ENCODE data around the gene FBXO47.
A peak's percentile ranks its signal among the peaks of the same experiment; 100 is the strongest.
"Not testable (repeated sequence)": the region's sequence is repeated elsewhere in the genome, so short reads cannot be mapped to it uniquely, and the experiment has no call there.

The FBXO47 gene

DNA sequence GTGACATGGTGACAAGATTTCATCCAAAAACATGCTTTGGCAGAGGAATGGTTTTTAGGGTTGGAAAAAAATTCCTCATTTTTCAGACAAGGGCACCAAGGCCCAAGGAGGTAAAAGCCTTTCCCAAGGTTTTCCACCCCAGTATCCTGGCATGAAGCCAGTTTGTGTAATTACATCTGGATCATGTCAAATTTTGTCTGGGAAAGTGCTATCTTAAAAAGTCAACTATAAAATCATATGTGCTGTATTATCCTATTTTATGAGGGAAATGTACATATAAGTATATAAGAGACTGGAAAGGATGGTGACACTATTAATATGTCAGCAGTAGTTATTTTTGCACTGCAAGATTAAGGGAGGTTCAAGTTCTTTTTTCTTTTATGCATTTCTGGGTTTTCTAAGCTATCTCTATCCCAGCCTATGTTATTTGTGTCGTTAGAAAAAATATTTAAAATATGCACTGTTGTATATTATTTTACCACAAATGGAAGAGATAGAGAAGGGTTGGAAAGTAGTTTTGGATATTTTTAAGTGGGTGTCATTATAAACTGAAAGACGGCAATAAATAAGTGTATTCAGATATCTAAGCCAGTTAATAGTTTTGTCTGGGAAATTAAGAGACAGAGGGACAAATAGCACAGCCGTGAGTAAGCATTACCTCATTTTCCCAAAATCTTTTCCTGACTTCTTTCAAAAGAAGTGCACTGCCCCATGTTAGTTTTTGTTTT is 13.5 kb upstream of the FBXO47 start:
- DNase-seq, result peak; percentile 53

DNA sequence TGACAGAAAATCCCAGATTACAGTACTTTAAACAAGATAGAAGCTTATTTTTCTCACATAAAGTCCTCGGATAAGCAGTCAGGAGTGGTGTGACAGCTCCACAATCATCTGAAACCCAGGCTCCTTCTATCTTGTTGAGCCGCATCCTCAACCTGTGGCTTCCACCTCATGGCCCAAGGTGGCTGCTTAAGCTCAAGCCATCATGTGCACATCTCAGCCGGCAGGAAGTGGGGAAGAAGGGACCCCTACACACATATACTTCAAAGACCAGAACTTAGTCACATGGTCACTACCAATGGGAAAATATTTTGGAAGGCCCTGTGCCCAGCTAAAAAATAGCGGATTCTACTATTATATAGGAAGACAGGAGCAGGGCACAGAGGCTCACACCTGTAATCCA is 11.0 kb upstream of the FBXO47 start:
- no peak for DNase-seq

DNA sequence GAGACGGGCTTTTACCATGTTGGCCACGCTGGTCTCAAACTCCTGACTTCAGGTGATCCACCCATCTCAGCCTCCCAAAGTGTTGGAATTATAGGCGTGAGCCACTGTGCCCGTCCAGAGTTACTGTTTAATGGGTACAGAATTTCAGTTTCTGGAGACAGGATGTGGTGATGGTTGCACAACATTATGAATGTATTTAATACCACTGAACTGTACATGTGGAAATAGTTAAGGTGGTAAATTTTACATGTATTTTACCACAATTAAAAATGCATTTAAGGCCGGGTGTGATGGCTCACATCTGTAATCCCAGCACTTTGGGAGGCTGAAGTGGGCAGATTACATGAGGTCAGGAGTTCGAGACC is 9.0 kb upstream of the FBXO47 start:
- DNase-seq, result not testable (repeated sequence)

DNA sequence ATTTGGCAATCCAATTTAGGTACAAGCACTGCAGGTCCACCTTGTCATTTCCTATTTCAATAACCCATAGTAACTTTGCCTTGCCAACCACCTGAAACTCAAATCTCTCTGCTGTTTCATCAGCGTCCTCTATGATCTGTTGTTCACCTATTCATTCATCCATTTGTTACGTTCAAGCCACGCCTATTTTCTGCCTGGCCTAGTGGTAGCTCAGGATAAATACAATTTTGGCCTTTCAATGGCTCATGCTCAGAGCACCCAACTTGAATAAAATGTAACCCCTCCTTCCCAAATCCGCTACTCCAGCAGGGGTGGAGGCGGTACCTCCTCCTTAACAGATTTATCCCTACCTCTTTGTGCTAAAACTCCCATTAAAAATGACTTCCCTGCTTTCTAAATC is 3.6 kb upstream of the FBXO47 start:
- no peak for DNase-seq

DNA sequence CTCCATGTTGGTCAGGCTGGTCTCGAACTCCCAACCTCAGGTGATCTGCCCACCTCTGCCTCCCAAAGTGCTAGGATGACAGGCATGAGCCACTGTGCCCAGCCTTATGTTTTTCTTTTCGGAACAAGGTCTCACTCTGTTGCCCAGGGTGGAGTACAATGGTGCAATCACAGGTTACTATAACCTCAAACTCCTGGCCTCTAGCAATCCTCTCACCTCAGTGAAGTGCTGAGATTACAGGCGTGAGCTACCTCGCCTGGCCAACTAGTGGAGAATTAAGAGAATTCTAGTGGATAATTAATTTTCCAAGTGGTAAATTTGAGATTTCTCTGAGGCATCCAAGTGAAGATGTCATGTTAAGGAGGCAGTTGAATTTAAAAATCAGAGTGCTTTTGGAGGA is 2.9 kb upstream of the FBXO47 start:
- no peak for DNase-seq

DNA sequence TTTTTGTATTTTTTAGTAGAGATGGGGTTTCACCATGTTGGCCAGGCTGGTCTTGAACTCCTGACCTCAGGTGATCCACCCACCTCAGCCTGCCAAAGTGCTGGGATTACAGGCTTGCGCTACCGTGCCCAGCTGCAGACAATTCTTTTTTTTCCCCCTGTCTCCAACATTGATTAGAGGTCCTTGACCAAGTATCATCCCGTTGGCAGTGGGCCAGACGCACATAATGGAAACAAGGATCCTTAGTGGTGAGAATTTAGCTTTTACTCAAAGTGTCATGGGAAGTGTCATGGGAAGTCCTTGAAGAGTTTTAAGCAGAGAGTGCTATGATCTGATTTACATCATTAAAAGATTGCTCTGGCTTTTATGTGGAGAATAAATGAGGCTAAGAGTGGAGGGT is 2.1 kb upstream of the FBXO47 start:
- no peak for DNase-seq

DNA sequence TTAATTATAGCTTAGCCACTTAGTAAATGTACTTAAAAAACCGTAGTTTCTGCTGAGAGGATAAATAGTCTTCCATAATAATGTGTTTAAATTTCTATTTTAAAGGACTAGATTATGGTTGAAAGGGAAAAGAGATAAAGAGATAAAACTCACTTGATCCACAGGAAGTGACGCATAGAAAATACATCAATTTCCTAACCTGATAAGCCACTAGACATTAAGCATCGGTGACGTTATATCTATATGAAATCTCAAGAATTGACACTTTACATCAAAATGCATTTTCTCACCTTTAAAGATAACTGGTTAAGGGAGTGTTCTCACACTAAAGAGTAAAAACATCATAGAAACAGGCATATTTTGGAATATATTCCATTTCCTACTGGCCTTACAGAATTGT is 5.8 kb downstream of the FBXO47 start:
- no peak for DNase-seq

DNA sequence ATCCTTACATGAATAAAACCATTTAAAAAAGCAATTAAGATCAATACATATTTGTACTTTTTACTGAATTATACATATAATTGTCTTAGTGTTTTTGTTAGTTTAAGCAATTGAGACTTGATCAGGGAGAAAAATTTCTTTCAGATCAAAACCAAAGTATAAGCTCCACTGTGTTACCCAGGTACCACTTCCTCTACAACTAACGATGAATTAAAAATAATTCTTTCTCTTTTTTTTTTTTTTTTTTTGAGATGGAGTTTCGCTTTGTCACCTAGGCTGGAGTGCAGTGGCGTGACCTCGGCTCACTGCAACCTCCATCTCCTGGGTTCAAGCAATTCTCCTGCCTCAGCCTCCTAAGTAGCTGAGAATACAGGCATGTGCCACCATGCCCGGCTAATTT is 6.8 kb downstream of the FBXO47 start:
- no peak for DNase-seq

DNA sequence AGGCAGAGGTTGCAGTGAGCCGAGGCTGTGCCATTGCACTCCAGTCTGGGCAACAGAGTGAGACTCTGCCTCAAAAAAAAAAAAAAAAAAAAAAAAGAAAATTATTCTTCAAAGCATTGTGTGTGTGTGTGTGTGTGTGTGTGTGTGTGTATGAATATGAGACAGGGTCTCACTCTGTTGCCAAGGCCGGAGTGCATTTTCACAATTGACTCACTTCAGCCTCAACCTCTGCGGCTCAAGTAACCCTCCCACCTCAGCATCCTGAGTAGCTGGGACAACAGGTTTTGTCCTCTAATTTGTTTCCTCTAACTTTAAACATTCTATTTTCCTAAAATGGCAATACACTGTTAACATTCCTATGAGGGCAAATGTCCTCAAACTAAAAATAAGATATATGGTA is 7.7 kb downstream of the FBXO47 start:
- no peak for DNase-seq

DNA sequence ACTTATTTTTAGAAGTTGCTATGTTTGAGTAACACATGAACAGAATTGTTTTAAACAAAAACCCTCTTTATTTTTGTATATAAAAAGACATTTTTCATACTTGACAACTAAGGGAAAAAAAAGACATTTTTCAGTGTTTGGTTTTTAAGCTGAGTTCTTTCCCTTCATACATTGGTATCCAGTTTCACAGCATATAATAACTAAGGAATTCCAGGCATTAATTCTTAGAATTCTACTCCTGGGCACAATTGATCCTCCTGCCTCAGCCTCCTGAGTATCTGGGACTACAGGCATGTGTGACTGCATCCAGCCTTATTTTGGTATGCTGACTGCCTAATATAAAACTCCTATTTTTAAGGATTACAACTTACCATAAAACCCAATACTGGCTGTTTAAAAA is 8.4 kb downstream of the FBXO47 start:
- no peak for DNase-seq

DNA sequence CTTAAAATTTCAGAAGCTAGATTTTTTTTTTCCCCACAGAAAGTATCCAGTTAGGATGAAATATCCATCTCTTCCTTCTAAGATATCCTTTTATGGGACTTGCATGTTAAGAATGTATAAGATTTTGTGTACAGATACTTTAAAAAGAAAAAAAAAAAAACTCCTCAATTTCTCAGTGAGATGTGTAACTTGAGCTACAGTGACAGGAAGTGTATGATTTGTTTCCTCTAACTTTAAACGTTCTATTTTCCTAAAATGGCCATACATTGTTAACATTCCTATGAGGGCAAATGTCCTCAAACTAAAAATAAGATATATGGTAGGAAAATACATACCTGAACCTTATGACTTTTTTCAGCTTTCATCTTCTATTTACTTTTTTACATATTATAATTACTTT is 8.9 kb downstream of the FBXO47 start:
- DNase-seq, result no peak

DNA sequence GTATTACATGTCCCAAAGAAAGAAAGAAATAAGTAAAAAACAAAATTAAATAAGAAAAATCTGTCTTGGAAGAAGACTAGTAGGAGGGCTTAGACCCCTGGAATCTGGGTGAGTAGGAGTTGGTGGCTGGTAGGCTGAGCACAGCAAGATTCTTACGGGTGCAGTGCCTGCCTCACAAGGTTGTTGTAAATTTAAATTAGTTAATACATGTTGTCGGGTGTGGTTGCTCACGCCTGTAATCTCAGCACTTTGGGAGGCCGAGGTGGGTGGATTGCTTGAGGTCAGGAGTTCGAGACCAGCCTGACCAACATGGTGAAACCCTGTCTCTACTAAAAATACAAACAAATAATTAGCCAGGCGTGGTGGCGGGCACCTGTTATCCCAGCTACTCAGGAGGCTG is 13.4 kb downstream of the FBXO47 start:
- not testable (repeated sequence) for DNase-seq

DNA sequence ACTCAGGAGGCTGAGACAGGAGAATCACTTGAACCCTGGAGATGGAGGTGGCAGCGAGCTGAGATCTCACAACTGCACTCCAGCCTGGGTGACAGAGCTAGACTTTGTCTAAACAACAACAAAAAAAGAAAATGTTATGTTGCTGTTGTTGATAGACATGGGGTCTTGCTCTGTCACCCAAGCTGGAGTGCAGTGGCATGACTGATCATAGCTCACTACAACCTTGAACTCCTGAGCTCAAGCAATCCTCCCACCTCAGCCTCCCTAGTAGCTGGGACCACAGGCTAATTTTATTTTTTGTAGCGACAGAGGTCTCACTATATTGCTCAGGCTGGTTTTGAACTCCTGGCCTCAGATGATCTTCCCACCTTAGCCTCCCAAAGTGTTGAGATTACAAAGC is 20.0 kb downstream of the FBXO47 start:
- no peak for DNase-seq

DNA sequence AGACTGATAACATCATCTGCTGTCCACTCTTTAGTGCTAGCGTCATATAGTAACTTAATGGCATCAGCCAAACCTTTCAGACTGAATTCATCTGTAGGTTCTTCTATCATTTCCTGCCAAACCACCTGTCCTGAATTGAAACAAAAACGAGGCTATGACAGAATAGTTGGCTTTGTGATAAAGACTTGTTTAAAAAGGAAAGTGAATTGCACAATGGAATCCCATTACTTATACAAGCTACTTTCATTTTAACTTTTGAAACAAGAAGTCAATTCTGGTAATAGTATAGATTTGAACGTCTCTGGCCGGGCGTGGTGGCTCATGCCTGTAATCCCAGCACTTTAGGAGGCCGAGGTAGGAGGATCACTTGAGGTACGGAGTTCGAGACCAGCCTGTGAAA is 23.6 kb downstream of the FBXO47 start:
- DNase-seq, result peak; percentile 19

DNA sequence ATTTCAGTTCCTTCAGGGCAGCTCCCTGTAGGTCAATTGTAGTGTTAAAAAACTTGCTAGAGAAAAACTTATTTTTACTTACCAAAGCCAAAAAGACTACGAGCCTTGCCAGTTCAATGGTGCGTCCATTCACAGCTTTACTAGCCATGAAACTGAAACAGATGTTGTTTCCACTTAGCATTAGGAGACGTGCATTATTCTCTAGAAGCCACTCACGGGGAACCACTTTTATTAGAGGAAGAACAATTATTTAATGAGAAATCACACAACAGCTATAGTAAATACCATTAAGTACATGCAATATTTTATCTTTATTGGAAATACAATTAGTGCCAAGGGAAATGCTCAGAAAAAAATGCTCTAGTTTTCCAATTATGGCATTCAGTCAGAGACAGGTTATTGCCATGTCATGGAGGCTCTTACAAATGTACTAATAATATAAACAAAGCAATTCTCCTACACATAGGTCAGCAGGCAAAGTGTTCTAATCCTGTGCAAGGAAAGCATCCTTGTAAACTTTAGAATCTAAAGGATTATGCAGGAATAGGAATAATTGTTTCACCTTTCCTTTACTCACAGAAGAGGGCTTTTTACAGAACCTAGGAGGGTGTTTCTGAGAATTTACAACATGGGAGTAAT is 24.4 kb downstream of the FBXO47 start:
- peak; percentile 9 for DNase-seq

DNA sequence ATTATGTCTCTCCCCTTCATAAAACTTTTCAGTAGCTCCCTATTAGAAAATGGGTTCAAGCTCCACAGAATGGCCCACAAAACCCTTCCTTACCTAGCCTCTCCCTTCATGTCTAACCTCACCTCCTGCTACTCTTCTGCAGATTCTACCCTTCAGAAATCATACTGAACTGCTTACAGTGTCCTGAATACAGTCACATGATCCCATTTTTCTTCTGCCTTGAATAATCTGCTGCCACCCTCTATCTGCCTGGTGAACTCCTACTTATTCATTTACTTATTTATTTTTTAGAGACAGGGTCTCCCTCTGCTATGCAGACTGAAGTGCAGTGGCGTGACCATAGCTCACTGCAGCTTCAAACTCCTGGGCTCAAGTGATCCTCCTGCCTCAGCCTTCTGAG is 26.8 kb downstream of the FBXO47 start:
- DNase-seq, result no peak

DNA sequence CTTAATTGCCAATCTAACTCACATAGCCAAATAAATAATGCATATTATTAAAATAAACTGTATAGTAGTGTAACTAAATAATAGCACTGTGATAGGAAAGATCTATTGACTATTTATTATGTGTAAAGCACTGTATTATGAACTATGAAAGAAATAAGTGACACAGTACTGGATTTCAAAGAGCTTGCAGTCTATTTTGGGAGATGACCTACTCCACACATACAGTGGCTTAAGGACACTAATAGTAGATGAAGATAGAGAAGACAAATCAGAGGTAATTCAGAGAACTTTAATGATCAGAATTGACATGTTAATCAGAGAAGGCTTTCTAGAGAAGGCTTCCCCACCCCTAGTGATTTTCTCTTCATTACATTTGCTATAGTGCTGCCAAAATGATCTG is 27.2 kb downstream of the FBXO47 start:
- no peak for DNase-seq

DNA sequence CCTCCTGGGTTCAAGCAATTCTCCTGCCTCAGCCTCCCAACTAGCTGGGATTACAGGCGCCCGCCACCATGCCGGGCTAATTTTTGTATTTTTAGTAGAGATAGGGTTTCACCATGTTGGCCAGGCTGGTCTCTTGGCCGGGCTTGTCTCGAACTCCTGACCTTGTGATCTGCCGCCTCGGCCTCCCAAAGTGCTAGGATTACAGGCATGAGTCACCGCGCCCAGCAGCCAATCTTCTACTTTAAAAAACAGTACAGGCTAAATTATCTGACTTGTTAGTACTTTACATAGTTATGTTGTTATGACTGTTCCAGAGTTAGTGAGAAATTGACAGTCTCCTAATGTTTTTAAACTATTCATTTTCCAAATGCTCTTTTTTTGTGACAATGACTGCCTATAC is 33.2 kb downstream of the FBXO47 start:
- not testable (repeated sequence) for DNase-seq

DNA sequence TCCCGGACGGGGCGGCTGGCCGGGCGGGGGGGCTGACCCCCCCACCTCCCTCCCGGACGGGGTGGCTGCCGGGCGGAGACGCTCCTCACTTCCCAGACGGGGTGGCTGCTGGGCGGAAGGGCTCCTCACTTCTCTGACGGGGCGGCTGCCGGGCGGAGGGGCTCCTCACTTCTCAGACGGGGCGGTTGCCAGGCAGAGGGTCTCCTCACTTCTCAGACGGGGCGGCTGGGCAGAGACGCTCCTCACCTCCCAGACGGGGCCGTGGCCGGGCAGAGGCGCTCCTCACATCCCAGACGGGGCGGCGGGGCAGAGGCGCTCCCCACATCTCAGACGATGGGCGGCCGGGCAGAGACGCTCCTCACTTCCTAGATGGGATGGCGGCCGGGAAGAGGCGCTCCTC is 36.4 kb downstream of the FBXO47 start:
- DNase-seq, result not testable (repeated sequence)

DNA sequence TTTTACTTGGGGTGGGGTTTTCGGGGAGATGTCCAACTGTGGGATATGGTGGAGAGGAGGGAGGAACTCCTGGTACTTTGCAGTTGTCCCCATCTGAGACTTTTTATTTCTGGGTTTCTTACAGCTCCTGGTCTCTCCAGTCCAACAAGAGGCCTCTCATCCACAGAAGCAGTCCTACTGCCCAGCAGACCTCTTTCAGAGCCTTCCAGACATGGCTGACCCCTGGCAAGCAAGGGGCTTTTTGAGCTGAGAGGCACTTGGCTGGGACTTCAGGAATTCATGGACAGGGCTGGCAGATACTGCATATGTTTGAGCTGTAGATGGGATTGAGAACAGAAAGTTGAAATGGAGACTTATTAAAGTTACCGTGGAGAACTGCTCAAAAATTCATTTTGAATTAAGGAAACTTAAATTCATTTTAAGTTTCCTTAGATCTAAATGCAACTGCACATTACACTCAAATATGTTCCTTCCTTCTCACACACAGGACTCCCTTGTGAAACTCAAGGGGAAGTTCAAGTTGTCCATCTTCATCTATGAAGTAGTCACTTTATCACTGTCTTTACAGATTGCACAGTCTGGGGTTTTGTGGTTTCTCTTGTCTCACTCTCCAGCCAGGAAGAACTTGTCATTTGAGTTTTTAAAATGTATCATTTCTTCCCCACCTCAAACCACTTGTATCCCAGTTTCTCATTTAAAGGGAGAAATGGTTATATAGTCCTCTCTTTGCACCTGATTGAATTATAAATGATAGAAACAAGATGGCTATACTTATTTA is 40.7 kb downstream of the FBXO47 start:
- no peak for DNase-seq

DNA sequence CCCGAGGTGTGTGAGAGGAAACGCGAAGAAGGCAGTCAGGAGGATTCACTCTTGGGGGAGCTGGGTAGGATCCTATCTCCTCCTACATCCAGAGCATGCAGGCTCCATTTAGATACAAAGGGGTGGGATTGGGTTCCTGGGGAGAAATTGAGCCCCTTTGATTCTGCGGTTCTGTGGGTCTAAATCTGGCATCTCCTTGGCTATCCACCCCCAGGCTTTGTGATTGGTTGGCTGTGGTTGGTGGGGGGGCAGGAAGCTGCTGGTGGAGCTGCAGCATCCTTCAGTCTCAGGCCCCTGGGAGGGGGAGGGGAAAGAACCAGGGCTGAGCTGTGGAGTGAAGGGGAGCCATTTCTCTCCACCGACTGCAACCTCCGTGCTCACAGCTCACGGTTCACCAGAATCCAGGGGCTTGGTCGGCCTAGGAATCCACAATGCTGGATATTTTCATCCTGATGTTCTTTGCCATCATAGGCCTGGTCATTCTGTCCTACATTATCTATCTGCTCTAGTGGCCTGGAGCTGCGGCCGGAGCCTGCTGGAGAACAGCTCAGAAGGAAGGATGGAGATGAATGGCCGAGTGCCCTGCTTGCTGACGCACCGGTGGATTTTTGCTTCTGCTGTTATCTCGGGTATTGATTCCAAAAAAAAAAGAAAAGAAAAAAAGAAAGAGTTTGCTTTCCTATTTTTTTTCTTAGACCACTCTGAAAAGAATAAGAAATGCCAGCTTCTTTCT is 41.8 kb downstream of the FBXO47 start, which contains the start of gene LASP1NB:
TSS of gene LASP1NB (plus strand) at position 352 of the 733 bp plus-strand sequence.
- no peak for DNase-seq

DNA sequence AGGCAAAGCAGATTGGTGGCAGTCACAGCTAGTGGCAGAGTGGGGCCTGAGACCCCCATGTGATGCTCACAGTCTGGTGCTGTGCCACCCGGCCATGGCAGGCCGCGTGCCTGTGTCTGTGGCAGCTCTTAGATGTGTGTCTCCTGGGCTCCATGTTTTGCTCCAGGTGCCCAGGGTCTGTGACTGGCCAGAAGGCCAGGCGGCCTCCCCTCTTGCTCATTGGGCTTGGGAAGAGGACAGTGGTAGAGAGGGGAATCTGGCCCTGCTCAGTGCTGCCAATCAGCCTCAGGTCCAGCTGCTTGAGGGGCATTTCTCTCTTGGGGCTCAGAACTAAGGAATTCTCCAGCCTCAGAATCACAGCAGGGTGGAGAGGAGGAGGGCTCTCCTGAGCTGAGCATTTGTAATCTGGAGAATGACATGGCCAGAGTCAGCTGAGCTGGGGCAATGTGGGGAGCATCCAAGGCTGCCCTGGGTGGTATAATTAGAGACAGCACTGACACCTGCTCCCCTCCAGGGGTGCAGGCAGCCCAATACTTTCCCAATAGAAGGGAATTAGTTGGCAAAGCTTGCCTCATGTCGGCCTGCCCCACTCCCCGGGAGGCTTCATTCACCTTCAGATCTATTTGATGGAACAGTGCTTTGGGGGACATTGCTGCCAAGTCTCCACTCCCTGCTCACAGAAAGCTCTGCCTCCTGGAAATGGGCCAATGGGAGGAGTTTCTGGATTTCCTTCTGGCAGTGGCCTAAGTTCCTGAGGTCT is 44.5 kb downstream of the FBXO47 start:
- peak; percentile 89 for DNase-seq
